PC-3 (cell line): Measurements from ENCODE around the gene PAF1. TPM values are rescaled to one million over a fixed set of nuclear protein-coding genes. Genes with fewer than 3 reads are reported as not detected.

ENCODE experiments used
- ATAC-seq: fragments of 200-7000 bp; cut with Tn5 transposase; 2 replicates; pipeline ENCODE4 v1.9.1; 2020; ENCODE audit warnings: mild to moderate bottlenecking, moderate library complexity
- BruUV-seq: library from RNA; stranded (reverse); fragments of 400-500 nt; replicated peaks from 2 replicates; lab custom pipeline; 2021; lab: Mats Ljungman, UMichigan
- CTCF ChIA-PET: fragments of 300-600 bp; sonication (Branson Sonifier 250); formaldehyde crosslinking; loops from one replicate; lab custom pipeline; 2022; ENCODE audit warnings: antibody characterized with exemption; lab: Charles Lee
- POLR2A ChIA-PET: fragments of 300-600 bp; sonication (Branson Sonifier 250); formaldehyde crosslinking; loops from one replicate; lab custom pipeline; 2022; ENCODE audit warnings: antibody characterized with exemption; ENCODE audit not compliant: unreplicated experiment; lab: Charles Lee
- DNase-seq: peaks from one replicate; pipeline ENCODE4 v3.0.0-alpha.2; 2015
- H2AFZ ChIP-seq: fragments of 300-600 bp; sonication (generic); 2 replicates; pipeline ENCODE4 v1.6.0; 2016; ENCODE audit warnings: antibody characterized with exemption, low read length
- H3F3A ChIP-seq: fragments of 300-600 bp; sonication (generic); one replicate; pipeline ENCODE4 v1.6.0; 2017; ENCODE audit warnings: antibody characterized with exemption, low read length, control low read depth, mild to moderate bottlenecking; ENCODE audit not compliant: unreplicated experiment
- H3K27ac ChIP-seq: fragments of 300-600 bp; sonication (generic); 2 replicates; pipeline ENCODE4 v1.5.1; 2016; ENCODE audit warnings: mild to moderate bottlenecking, low read length
- H3K27me3 ChIP-seq: fragments of 300-600 bp; sonication (generic); 2 replicates; pipeline ENCODE4 v1.6.1; 2016; ENCODE audit warnings: low read length, mixed read lengths
- H3K36me3 ChIP-seq: fragments of 300-600 bp; sonication (generic); 2 replicates; pipeline ENCODE4 v1.6.1; 2016; ENCODE audit warnings: low read depth, mixed run types, low read length, mixed read lengths
- H3K4me1 ChIP-seq: fragments of 300-600 bp; sonication (generic); 2 replicates; pipeline ENCODE4 v1.5.1; 2016; ENCODE audit warnings: low read length; ENCODE audit not compliant: insufficient read depth
- H3K4me2 ChIP-seq: fragments of 300-600 bp; sonication (generic); 2 replicates; pipeline ENCODE4 v1.6.0; 2016; ENCODE audit warnings: low read length
- H3K4me3 ChIP-seq: fragments of 300-600 bp; sonication (generic); 2 replicates; pipeline ENCODE4 v1.5.1; 2016; ENCODE audit warnings: mild to moderate bottlenecking, low read length, mixed read lengths
- H3K79me2 ChIP-seq: fragments of 300-600 bp; sonication (generic); 2 replicates; pipeline ENCODE4 v1.6.1; 2017; ENCODE audit warnings: low read length, mixed read lengths
- H3K9ac ChIP-seq: fragments of 300-600 bp; sonication (generic); 2 replicates; pipeline ENCODE4 v1.6.0; 2016; ENCODE audit warnings: mild to moderate bottlenecking, low read length
- H3K9me2 ChIP-seq: fragments of 300-600 bp; sonication (generic); replicated peaks from 2 replicates; pipeline ENCODE4 v1.6.1; 2016; ENCODE audit warnings: mixed run types, low read length, mixed read lengths
- H3K9me3 ChIP-seq: fragments of 300-600 bp; sonication (generic); 2 replicates; pipeline ENCODE4 v1.6.1; 2016; ENCODE audit warnings: low read length, mixed read lengths
- H4K20me1 ChIP-seq: fragments of 300-600 bp; sonication (generic); 2 replicates; pipeline ENCODE4 v1.6.1; 2016; ENCODE audit warnings: low read length, mixed read lengths
- CTCF ChIP-seq: fragments of 300-600 bp; sonication (generic); conservative IDR thresholded peaks from 2 replicates; pipeline ENCODE4 v1.5.1; 2017; ENCODE audit warnings: antibody characterized with exemption, low read depth, mild to moderate bottlenecking, low read length
- EZH2 ChIP-seq: fragments of 300-600 bp; sonication (generic); IDR thresholded peaks from one replicate; pipeline ENCODE4 v1.6.1; 2017; ENCODE audit warnings: antibody characterized with exemption, mild to moderate bottlenecking, low read length; ENCODE audit not compliant: unreplicated experiment
- EZH2phosphoT487 ChIP-seq: fragments of 300-600 bp; sonication (generic); IDR thresholded peaks from 2 replicates; pipeline ENCODE4 v1.6.1; 2018; ENCODE audit warnings: mild to moderate bottlenecking, antibody characterized with exemption, low read length, borderline replicate concordance
- intact Hi-C: fragments of 100-400 bp; cut with micrococcal nuclease; formaldehyde crosslinking; loops from 2 replicates; pipeline ENCODE4 v1.9.0; 2023
- total RNA-seq: library from RNA; depleted of rRNA; stranded (reverse); fragments of >200 nt; gene quantifications from 2 replicates; pipeline ENCODE4 v1.2.3, GENCODE V29; 2014

Gene PAF1
- total RNA-seq, 1 experiment from 2014 or later: 50.7 TPM

DNA sequence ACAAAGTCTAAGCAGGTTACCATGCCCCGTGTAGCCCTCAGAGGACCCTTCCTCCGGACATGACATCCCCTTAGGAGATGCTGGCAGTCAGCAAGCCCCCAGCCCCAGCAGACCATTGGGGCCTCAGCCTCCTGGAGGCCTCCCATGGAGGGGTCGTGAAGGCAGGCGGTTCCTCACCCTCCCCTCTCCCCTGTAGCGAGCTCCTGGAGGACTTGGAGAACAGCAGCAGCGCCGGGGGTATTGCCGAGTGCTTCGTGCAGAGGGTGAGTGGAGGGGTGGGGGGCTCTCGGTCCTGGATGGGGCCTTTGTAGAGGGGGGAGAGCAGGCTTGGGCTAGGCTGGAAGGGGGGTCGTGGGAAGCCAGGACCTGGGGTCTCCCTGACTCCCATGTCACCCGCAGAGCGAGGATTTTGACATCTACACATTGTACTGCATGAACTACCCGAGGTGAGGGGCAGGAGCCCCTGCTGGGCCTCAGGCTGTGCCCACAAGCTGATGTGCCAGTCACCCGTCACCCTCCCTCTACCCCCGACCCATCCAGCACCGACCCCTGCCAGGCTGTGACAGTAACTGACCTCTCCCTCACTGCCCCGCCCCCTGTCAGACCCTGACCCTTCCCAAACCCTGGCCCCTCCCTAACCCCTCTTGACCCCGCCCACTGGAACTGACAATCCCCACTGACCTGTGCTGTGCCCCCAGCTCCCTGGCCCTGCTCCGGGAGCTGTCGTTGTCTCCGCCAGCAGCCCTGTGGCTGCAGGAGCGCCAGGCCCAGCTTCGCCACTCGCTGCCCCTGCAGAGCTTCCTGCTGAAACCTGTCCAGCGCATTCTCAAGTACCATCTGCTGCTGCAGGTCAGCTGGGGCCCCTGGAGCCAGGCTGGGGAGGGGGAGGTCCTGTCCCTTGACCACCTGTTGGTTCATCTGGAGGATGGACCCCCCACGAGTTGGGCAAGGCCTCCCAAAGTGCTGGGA, 25.5 kb upstream of the PAF1 start:
- no peak for TF ChIP-seq CTCF
- TF ChIP-seq EZH2: no peak
- no peak for TF ChIP-seq EZH2phosphoT487
- POLR2A ChIA-PET: no interaction called here
- H3K27ac ChIP-seq: no peak overlapping the region

DNA sequence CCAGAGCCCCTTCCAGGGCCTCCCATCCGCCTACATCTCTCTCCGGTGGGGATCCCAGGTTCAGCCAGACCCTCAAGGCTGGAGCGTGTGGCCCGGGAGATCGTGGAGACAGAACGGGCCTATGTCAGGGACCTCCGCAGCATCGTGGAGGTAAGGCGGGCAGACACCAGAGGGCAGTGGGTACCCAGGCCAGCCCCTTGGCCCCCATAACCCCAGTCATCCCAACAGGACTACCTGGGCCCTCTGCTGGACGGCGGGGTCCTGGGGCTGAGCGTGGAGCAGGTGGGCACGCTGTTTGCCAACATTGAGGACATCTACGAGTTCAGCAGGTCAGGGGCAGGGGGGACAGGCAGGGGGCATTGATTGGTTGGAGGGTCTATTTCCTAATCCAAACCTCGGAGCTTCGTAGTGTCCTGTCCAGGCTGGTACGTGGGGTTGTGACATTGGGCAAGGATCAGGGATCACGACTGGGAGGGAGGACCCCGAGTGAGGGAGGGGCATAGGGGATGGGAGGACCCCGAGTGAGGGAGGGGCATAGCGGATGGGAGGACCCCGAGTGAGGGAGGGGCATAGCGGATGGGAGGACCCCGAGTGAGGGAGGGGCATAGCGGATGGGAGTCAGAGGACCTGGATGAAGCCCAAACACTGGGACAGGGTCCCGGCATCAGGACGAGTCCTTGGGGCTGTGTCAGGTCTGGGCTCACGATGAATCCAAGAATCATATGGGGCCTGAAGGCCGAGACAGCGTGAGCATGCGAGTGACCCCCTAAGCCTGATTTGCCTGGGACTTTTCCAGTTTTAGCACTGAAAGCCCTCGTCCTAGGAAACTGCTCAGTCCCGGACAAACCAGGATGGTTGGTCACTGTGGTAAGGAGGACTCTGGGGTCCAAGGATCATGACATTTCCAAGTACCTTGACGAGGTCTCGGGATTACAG, 24.5 kb upstream of the PAF1 start:
- Histone ChIP-seq H3K9me3 (no peaks in the 10 kb centered on the region), H3K27me3 (no peaks in the 10 kb centered on the region), H3K9ac (no peak overlapping the region), H3K4me1 (peaks cover 17% of the 10 kb centered on the region), H4K20me1 (no peaks in the 10 kb centered on the region), H3K79me2 (no peaks in the 10 kb centered on the region), H3F3A (no peaks in the 10 kb centered on the region), H3K27ac (no peak overlapping the region), H3K9me2 (no peaks in the 10 kb centered on the region), H2AFZ (no peak overlapping the region), H3K4me3 (no peak overlapping the region), H3K36me3 (no peaks in the 10 kb centered on the region; the same call in 1 of the 2 replicates), H3K4me2 (no peak overlapping the region)
- intact Hi-C loops: no loop called here
- ChIA-PET POLR2A (no interaction called here), CTCF (no interaction called here)
- no TSS peak for BruUV-seq
- TF ChIP-seq CTCF (no peak), EZH2 (no peak), EZH2phosphoT487 (no peak)
- ATAC-seq (no peak), DNase-seq (no peak)

More for the DNA sequence above, 25.5 kb upstream of the PAF1 start:
- intact Hi-C loops: no loop called here
- Histone ChIP-seq H3K36me3 (no peaks in the 10 kb centered on the region; the same call in 1 of the 2 replicates), H3K4me1 (peaks cover 7% of the 10 kb centered on the region), H4K20me1 (no peaks in the 10 kb centered on the region), H3K9me2 (no peaks in the 10 kb centered on the region), H3K9me3 (no peaks in the 10 kb centered on the region), H3K4me3 (no peak overlapping the region), H3K27me3 (no peaks in the 10 kb centered on the region), H2AFZ (no peak overlapping the region), H3F3A (no peaks in the 10 kb centered on the region), H3K79me2 (no peaks in the 10 kb centered on the region), H3K9ac (no peak overlapping the region), H3K4me2 (no peak overlapping the region)
- ATAC-seq (no peak), DNase-seq (no peak)
- CTCF ChIA-PET: interaction anchor here (0.6 kb wide), 1 partner anchor 185 kb away, joined by 10 read pairs; no protein-coding TSS in a partner anchor
- no TSS peak for BruUV-seq
